GM15510 (cell line): ENCODE results near the gene ERC2.

ENCODE experiments used
- POLR2A ChIP-seq: IDR thresholded peaks from 3 replicates; pipeline ENCODE4 v1.6.1; 2011; ENCODE audit warnings: borderline replicate concordance; ENCODE audit not compliant: insufficient read length; ENCODE audit errors: extremely low read depth

ERC2 gene

DNA sequence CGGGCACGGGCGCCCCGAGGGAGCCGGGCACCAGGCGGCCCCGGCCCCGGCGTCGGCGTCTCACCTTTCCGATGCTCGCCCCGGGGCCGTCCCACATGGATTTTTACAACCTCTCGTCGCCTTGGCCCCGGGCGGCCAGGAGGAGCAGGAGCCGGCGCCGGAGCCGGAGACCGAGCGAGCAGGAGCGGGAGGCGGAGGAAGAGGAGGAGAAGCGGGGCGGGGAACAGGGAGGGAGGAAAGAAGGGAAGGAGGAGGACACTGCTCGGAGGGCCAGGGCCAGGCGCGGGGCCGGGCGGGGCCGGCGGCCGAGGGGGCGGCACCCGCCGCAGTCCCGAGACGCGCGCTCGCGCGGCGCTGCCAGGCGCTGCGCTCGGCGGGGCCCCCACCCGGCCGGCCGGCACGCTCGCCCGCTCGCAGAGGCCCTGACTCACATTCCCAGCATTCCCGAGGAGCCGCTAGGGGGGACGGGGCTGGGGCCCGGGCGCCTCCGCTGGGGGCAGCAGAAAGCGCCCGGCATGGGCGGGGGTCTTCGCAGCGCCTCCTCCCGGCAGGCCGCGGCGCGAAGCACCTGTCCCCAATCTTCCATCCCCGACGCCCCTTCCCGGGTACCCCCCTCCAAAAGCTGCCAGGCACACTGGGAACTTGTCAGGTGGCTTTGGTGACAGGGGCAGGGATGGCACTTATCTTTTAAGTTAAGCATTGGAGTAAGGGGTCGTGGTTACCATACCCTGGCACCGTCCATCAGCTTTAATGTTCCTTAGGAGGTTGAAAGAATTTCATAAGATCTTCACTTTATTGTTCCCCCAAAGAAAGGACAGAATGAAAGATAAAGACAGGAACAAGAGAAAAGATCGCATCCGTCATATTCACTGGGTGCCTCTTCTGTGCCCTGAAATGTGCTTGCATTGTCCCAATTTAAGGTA, at the start of gene ERC2:
Gene ERC2, minus strand, starts transcription at position 284 of the 923 bp plus-strand sequence.
- no peak for TF ChIP-seq POLR2A

DNA sequence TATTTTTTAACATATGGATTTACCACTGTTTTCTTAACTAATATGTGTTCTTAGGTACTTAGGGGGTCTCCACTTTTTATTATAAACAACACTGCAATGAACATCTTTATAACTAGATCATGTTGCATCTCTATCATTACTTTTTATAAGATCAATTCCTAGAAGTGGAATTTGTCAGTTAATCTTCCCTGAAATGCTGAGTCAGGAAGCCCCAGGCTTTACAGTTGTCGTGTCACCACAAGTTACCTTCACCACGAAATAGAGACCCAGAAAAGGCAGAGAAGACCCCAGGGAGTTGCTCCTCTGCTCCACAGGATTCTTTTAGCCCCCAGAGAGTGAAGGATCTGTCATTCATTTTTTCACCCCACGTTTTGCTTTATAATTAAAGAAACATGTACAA, 34.5 kb upstream of the ERC2 start:
- no peak for TF ChIP-seq POLR2A

DNA sequence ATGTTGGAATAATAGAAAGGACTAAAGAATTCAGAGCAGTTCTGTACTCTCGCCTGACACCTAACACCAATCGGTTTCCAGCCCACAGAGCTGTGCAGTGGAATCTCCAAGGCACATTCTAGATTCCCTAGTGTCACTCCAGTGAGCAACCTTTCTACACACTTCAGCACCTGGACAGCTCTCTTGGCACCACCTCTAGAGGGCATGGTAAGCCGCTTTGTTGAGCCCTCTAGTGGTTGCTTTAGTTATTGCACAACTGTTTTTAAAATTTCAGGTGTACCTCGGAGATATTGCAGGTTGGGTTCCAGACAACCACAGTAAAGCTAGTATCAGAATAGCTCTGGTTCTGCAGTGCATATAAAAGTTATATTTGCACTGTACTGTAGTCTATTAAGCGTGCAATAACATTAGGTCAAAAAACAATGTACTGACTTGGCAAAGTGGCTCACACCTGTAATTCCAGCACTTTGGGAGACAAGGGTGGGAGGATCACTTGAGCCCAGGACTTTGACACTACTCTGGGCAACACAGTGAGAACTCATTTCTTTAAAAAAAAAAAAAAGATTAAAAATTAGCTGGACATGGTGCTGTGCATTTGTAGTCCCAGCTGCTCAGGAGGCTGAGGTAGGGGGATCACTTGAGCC, 26.5 kb upstream of the ERC2 start:
- TF ChIP-seq POLR2A: no peak

DNA sequence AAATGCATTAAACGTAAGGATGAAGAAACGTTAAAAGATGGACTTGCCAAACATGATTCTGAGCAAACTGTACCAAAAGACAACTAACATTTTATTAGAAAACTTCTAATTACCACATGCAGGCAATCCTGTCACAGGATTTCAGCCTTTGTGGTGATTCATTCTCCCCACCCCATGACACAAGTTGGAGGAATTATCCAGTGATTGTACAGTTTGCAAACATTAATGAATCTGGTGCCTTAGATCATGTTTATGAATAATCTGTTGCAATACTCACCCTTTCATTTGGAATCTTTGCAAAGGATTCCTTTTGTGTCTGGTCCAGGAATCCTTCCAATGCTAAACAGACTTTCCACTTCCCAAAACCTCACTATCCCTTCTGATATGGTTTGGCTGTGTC, 23.3 kb upstream of the ERC2 start:
- no peak for TF ChIP-seq POLR2A

DNA sequence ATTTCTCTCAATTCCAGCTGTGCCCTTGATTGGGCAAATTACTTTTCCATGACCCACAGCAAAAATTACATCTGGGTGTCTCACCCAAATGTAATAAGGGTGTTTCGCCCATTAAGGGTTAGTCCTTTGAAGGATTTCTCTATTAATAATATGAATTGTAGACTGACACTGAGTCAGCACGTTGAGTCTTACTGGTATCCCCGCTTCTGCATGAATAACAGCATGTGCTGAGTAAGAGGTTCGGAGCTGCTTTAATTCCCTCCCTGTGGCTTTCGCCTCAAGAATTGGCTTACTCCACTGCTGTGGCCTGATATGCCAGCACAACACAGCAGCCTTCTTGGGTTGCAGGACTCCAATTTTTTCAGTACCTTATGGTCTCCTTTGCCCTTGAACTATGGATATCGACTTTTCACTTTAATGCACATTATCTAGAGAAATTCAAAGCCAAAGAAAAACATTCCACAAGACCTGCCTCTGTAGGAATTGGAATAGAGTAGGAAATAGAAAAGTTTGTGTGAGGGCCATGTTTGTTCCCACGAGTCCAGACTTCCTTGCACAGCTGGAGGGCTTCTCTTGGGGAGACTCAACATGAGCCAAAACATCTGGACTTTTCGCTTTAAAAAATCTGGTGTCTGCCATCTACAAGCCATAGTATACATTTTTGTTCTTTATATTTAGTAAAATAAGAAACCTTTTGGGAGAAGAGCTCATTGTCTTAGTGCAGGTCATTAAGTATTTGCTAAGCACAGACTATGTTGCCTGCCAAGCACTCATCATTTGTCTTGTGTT, 20.7 kb upstream of the ERC2 start:
- TF ChIP-seq POLR2A: no peak

DNA sequence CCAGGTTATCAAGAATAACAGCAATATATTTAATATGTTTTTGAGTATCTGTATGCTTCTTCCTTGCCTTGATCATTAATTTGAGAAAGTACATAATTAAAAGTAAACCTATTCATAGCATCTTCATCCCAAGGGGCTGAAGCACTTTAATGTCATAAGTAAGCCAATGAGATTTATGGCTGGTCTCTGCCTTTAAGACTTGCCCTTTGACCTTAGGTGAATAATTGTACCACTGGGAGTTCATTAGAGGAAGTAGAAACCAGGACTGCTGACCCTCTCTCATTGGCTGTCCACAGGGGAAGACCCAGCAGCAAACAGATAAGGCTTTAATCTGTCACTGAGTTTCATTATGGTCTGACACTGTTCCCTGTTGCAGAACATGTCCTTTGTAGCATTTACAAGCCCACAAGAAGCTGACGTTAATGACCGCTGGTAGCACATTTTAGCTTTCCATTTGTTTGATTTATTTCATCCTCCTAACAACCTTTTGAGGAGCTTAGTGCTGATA, 16.3 kb upstream of the ERC2 start:
- no peak for TF ChIP-seq POLR2A

DNA sequence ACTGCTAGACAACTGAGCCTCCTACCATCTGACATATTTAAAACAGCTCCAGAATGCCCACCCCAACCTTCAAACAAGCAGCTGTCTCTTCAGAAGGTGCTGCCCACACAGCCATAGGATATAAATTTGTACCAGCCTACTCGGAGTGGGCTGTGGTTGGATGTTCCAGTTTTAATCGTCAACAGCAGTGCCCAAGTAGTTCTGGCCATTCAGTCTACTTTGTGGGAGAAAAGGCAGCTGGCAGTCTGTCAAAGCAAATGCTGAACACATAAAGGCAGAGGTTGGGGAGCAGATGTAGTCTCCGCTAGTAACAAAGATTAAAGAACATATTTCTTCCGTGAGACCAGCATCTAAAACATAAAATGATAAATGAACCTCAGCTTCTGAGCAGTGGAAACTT, 15.9 kb upstream of the ERC2 start:
- TF ChIP-seq POLR2A: no peak

DNA sequence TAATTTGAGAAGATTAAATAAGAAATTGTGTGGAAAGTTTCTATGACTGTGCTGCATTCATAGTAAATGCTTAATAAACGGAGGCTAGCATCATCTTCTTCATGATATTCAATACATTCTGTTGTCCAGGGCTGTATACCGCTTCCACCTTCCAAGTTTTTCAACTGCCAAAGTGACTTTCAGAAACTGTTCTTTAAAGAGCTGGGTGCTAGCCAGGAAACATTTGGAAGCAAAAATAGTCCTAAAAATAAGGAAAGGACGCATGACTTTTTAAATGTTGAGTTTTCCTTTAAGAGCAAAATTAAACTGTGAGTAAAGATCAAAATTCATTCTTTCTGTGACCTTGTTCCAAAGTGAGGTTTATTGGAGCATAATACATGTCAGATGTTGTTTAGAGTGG, 9.4 kb upstream of the ERC2 start:
- no peak for TF ChIP-seq POLR2A

DNA sequence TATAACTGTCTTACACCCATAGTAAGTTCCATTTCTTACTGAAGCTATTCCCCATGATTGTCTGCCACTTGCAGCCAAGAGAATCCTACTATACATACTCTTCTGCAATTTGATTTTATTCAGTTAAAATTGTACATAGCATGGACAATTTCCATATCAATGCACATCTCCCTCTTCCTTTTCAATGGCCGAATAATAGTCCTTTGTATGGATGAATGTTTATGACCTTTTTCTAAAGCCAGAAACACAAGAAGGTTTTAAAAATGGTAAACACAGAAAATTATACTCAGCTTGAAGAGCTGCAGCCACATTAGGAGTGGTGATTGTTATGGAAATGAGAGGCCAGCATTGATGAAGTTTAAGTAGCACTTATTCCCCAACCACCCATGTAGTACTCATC, 8.5 kb upstream of the ERC2 start:
- no peak for TF ChIP-seq POLR2A

DNA sequence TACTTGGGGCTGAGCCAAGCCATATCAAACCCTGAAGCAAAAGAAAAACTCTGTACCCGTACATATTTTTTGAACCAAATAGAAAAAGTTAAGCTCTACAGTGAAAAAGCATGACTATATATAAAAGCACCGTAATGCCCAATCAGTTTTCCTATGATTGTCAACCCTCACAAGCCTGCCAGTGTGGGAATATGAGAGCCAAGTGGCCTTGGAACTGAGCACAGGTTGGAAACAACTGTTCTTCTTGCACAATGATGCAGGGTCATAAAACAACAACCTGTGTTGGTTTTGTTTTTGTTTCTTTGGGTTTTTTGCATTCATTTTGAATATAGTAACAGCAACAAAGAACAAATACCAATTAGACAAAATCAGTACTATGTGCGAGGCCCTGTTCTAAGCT, 3.5 kb upstream of the ERC2 start:
- TF ChIP-seq POLR2A: no peak

DNA sequence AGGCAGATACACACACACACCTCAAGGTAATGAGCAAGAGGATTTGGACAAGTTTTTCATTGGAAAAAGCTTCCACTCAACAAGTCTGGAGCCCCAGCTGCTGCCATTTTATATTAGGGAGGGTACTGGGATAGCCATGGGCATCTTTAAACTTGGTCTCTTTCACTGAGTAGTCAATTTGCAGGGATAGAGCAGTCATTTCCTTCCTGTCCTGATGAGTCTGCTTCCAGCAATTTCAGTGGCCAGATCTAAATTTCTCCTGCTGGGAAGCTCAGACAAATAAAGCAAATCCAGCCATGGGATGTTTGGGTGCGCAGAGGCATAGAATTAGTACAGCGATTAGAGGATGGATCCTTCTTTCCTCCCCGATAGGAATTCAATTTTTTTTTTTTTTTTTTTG, 874 bp upstream of the ERC2 start:
- TF ChIP-seq POLR2A: no peak

DNA sequence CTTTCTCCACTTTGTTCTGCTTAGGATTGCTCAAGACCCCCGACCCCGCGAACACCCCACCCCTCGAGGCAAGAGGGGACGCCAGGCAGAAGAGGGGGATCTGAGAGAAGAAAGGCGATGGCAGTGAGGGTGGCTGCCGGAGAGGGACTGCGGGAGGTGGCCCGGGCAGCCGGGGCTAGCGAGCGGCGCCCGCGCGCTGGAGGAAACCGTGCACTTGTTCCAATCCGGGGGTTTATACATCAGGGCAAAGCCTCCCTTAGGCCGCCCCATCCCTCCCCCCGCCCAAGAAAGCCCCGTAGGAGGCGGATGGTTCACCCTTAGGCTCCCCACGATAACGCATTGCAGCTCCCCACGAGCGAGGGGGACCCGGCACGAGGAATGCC, 475 bp downstream of the ERC2 start:
- no peak for TF ChIP-seq POLR2A

DNA sequence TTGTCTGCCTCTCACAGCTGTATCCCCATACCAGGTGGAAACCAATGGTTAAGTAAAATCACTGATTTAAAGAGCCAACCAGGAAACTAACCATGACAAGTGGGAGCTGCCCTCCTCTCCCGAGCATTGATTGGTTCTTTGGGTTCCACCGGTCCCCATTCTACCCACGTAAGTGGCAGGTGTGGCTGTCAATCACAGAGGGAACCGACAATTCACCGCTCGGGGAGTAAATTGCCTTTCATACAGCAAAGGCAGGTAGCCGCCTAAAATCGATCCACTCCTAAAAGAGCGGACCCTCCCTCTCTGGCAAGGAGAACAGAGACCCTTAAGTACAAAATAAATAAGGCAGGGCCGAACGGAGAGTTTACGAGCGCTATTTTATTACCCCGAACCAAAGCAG, 1.2 kb downstream of the ERC2 start:
- TF ChIP-seq POLR2A: no peak

DNA sequence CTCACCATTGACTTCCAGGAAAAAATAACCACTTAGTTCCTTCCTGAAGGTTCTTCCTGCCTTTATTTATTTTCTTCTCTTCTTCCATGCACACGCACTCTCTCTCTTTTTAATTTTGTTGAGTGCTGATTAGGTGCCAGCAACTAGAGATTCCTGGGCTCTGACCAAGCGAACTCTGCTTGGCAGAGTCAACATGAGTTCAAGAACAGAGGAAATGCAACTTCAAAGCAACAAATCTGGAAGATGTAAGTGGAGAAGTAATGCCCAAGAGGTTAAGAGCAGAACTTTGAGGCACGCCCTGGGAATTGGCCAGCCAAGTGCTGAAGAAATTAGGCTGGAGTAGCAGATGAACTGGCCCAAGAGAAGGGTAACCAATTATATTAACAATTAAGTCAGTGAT, 8.5 kb downstream of the ERC2 start:
- no peak for TF ChIP-seq POLR2A

DNA sequence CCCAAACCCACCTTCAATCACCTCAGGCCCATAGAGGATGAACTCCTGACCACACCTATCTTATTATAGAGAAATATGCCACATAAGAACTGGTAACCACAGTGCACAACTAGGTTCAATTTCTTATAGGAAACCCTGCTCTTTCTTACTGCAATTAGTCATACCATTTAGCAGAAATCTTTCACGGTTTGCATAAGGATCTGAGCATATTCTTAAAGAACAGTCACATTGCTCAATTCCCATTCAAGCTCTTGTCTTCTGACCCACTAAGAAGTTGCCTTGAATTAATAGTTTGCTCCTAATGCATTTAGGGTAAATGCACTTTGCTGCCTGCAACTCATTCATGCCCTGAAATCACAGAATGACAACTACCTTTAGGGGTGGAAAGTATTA, 9.2 kb downstream of the ERC2 start:
- TF ChIP-seq POLR2A: no peak

DNA sequence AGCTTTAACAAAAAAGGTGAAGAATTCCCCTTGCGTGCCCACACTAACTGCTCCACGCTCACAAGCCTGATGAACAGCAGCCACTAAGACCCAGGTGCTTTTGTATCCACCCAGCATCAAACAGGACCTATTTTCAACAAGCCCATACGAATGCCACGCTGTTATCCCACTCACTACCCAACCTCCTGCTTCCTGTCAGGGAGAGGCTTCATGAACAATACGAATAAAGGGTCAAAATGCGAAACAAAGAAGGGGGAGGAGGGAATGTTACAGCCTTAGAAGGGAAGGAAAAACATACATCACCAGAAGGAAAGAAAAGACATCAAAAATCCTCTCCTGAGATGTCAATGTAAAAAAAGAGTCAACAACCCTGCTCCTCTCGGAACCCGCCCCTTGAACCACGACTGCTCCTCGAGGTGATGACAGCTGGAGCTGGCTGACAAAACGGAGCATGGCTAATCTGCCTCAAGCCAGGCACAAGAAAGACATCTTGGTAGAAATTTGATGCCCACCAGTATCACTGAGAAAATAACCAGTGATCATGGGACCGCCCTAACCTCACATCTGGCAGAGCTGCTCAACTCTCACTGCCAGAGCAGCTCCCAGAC, 9.7 kb downstream of the ERC2 start:
- no peak for TF ChIP-seq POLR2A

DNA sequence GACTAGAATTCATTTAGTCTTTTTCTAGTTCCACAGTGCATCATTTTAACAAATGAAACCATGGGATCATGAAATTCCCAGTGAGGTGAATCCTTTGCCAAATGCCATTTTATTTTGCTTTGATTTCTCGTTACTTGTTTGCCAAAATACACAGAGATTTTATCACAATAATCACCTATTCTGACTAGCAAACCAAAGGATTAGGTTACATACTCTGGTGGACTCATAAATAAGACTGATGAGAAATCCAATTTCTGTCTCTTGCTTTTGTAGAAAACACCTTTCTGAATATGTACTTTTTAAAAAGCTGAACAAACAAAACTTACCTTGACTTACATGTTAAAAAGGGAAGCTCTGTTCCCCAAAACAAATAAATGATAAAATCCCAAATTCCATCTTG, 12.2 kb downstream of the ERC2 start:
- TF ChIP-seq POLR2A: no peak
